GM18508 (cell line): ENCODE results near the gene DNAI2.

Experiments used
- ATAC-seq: cut with Tn5 transposase; IDR thresholded peaks from one replicate; pipeline ENCODE4 v1.9.1; 2021; ENCODE audit warnings: moderate number of reproducible peaks; ENCODE audit not compliant: insufficient read depth, unreplicated experiment

The DNAI2 gene, protein sequence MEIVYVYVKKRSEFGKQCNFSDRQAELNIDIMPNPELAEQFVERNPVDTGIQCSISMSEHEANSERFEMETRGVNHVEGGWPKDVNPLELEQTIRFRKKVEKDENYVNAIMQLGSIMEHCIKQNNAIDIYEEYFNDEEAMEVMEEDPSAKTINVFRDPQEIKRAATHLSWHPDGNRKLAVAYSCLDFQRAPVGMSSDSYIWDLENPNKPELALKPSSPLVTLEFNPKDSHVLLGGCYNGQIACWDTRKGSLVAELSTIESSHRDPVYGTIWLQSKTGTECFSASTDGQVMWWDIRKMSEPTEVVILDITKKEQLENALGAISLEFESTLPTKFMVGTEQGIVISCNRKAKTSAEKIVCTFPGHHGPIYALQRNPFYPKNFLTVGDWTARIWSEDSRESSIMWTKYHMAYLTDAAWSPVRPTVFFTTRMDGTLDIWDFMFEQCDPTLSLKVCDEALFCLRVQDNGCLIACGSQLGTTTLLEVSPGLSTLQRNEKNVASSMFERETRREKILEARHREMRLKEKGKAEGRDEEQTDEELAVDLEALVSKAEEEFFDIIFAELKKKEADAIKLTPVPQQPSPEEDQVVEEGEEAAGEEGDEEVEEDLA

DNA sequence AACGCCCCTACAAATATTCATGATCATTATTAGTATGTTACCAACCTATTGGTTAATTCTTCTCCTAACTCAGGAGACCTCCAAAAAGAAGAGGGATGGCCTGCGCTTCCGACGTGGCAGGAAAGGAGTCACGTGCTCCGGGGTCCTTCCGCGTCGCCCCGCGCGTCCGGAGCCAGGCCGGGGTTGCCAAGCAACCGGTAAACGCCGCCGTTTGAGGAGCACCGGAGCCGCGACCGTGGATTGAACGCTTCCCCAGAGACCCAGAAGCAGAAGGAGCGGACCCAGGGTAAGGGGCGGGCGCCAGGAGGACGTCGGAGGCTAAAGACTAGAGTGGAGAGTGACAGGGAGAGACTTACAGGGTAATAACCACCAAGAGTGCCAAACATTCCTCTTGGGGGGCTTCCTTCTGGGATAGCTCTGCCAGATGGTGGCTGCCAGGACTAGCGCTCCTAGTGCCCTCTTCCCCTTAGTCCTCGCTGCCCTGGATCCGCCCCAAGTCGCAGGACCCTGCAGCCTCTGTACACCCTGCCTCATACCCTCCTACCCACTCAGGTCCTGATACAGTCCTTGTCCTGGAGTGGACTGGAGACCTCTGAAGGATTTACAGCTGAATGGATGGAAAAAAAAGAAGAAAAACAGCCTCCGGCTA lies at the start of gene DNAI2:
TSS of gene DNAI2 (plus strand) at position 175 of the 649 bp plus-strand sequence. CDS start 7,584 bp downstream, outside the sequence.
- no peak for ATAC-seq

DNA sequence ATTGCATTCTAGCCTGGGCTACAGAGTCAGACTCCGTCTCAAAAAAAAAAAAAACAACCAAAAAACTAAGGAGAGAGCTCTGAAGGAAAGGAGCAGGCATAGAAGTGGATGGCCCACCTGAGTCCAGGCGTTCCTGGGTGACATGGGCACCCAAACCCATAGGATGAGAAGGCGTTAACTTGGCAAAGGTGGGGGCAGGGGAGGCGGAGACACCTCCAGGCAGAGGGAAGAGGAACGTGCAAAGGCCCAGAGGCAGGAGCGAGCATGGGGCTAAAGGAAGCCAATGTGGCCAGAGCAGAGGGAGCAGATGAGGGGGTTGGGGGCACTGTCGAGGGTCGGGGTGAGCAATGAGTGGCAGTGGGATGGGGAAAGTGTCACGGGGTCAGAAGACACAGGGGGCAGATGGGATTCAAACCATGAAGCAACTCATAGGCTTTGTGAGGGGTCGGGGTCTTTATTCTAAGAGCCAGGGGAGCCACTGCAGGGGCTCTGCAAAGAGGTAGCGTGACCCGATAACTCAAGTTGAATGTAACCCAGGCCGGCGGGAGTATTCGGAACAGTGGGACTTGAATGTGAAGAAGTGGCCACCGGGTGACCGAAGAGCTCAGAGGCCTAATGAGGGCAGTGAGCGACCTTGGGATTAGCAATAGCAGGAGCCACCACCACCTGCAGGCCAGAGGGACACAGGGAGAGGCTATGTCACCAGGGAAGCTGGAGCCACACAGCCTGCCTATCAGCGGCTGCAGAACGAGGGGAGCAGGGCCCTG lies 48.9 kb upstream of the DNAI2 start:
- no peak for ATAC-seq

DNA sequence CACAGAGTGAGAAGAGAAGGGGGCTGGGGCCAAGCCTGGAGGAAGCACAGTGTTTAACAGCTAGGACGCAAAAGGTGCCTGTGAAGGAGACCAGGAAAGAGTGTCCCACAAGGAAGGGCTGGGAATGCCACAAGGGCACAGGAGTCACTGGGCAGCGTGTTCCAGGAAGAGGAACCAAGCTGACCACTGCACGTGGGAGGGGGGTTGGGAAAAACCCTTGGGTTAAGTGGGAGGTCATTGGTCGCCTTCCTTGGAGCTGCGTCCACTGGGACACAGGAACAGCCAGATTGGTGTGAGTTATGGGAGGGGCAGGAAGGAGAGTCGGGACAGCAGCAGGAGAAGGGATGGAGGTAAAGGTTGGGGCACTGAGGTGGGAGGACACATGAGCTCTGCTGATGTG lies 47.8 kb upstream of the DNAI2 start:
- no peak for ATAC-seq

DNA sequence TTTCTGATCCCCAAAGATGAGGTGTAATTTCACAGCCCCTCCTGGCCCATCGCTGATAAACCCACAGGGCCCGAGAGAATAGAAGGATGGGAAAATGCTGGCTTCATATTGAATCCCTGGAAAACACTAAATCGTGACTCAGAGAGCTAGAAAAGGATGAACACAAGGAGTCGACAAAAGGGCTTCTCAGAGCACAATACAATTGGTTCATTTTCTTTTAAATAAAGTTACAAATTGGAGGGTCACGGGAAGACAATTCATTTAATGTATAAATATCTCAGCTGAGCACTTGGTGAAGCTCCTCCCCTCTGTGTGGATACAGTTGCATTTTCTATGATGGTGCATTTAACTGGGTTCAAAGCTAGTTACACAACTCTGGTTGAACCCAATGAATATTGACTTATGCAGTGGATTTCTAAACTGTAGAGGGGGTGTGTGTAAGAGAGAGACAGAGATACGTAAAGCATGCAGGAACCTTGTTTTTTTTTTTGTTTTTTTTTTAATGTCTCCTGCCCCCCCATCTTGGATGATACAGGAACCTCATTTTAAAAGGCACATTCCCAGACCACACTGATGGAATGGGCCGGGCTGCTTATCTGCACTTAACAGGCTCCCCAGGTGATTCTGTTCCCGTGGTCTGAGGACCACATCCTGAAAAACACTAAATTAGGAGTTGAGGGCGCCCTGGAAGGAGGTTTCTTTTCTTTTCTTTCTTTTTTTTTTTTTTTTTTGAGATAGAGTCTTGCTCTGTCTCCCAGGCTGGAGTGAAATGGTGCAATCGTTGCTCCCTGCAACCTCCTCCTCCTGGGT lies 46.6 kb upstream of the DNAI2 start:
- ATAC-seq, result no peak

DNA sequence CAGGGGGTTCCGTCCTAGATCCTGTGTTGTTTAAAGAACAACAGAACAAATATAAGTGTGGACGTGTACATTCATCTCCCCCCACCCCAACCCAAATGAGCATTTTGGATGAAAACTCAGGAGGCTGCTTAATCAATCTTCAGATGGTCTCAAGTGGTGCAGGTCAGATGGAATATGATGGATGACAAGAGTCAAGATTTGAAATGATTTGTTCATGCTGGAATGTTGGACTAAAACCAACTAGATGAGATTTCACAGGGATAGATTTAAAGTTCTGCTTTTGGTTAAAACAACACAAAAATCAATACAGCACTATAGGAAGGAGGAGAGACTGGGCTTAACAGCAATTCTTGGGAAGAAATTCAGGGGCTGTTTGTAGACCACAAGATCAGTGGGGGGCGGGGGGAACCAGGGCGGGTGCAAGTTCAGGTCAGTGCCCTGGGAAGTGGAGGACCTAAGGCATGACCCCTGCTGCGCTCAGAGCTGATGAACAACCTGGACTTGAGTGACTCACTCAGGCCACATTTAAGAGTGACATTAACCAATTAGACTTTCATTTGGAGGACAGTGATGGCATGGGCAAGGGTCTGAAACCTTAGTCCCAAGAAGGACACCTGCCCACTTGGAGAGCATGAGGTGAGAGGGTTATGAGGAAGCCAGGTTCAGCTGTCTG lies 45.6 kb upstream of the DNAI2 start:
- ATAC-seq, result no peak

DNA sequence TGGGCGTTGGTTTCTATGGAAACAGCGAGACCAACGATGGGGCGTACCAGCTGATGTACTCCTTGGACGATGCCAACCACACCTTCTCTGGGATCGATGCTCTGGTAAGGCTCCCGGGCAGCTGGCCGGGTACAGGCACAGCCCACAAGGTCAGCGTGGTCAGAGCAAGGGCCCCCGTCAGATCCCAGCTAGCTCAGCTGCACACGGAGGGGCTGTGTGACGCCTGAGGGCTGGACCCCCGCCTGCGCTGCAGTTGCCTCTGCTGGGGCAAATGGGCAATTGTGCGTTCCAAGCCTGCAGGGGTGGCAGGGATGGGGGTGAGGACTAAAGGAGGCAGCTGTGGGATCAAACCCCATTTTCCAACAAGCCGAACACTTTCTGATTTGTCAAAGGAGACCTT lies 43.1 kb upstream of the DNAI2 start:
- ATAC-seq, result no peak

DNA sequence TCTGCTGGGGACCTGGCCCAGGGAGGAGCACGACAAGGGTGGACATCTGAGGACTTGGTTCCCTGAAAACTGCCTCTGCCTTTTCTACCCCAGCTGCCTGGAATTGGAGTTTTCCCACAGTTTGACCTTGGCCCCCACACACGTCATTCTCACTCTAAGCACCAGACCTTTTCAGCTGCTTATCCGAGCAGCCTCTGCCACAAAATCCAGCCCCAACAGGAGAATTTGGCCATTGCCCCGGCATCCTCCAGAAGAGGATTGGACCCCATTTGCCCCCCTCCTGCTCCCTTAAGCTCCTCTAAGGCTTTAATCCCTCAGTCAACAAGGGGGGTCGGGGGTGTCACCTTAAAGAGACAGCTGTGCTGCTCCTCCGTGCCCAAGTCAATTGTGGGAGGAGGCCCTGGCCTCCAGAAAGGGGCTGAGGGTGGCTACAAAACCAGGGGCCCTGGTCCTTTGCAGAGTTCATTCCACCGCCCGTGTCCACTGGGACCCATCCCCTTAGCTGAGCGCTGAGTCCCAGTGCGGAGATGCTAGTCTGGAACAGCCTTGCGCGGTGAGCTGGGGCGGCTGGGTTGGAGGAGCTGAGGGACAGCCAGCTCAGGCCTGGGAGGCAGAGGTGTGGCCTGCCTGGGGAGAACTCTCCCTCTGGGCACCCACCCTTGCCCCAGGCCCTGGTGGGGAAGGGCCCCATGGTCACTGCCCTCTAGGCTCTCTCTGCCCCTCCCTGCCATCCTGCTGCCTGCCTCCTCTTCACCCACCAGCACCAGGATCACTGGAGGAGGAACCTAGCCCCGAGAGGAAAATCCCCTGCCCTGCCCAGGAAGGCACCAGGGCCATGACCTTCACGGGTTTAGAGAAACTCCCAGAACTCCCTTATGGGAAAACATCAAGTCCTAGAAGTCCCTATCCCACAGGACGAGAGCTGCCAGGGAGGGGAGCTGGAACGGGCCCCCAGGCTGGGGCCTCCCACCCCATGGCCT lies 41.8 kb upstream of the DNAI2 start:
- no peak for ATAC-seq

DNA sequence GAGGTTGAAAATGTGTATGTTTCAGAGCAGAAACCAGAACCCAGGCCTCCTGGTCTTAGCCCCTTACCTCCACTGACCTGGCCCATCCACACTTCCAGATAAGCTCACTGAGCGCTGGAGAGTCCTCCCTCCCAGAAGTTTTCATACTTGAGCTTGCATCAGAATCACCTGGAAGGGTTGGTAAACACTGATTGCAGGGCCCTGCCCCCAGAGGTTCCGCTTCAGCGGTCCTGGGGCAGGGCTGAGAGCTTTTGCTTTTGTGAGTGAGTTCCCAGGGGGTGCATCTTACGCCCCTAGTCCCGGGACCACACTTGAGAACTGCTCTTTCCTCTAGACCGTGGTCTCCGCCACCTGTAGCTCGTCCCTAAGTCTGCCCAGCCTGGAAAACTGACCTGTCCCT lies 40.1 kb upstream of the DNAI2 start:
- no peak for ATAC-seq

DNA sequence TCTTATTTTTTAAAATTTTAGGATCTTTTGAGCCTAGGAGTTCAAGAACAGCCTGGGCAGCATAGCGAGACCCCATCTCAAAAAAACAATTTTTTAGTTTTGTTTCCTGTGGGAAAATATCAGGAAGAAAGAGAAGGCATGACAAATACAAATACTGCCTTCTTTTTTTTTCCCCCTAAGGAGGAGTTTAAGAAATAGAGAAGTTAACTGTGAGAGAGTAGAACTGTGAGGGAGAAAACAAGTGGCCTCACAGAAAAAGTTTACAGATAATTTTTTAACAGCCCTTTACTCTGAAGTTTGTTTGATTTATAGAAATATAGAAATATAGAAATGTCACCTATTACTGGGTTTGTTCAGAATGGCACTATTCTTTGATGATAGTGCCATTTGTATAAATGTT lies 39.5 kb upstream of the DNAI2 start:
- ATAC-seq, result no peak

DNA sequence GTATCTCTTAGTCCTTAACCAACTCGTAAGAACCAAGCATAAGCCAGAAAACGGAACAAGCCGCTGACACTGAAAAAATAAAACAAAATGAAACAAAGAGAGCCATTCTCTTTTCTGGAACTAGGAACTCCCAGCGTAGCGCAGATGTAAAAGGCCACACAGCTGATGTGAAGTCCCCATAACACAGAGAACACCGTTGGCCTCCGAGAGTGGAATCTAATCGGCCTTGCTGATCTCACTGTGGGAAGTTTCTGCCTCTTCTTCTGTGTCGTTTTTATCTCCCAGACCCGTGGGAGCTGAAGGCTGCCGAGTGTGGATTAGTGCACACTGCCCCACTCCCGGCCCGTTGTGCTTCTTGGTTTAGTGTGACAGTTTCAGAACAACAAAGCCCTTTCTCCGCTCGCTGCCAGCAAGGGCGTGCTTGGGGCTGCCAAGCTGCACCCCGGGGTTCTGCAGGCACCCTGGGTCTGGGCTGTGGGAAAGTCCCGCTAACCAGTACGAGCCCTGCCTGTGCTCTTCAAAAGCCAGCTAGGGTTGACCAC lies 38.9 kb upstream of the DNAI2 start:
- no peak for ATAC-seq

DNA sequence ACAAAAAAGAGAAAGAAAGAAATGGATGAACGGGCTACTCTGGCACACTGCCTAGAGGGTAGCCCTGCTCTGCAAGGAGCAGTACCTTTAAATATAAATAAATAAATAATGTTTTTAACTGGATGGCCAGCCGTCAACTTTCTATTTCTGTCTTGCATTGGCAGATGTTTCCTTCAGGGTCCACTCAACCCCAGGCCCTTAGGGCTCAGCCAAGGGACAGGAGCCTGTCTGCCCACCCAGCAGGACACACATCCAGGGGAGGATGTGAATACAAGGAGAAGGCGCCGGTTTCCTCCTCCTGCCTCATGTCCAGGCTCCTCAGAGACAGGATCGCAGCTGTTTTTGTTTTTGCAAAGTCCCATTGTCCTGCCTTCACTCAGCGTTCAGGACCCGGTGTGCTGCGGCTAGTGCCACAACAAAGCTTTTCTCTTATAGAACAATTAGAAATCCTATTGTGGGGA lies 38.1 kb upstream of the DNAI2 start:
- no peak for ATAC-seq

DNA sequence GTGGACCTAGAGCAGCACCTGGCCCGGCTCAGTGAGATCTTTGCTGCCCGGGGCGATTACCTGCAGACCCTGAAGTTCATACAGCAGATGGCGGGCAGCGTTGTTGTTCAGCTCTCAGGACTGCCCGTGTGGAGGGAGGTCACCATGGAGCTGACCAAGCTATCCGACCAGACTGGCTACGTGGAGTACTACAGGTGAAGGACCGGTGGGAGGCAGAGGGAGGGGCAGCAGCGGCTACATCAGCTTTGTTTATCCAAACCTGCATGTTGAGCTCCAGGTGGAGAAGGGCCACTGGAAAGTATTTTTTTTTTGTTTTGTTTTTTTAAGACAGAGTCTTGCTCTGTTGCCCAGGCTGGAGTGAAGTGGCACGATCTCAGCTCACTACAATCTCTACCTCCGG lies 36.7 kb upstream of the DNAI2 start:
- no peak for ATAC-seq

DNA sequence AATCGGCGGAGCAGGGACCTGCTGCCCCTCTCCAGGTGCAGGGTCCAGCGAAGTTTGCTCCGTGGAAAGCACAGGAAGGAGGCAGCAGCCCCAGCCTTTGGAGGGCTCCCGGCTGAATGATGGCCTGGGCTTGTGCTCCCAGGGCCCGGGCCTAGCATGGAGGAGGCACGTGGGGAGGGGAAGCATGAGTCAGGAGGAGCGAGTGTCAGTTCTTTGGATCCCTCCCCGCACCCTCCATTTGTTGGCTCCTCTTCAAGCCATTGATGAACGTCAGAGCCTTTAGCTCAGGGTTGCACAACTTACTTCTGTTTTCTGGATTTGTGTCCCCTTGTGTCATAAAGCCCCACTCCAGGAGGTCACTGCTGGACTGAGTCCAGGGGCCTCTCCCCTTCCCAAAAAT lies 34.9 kb upstream of the DNAI2 start:
- ATAC-seq, result no peak

DNA sequence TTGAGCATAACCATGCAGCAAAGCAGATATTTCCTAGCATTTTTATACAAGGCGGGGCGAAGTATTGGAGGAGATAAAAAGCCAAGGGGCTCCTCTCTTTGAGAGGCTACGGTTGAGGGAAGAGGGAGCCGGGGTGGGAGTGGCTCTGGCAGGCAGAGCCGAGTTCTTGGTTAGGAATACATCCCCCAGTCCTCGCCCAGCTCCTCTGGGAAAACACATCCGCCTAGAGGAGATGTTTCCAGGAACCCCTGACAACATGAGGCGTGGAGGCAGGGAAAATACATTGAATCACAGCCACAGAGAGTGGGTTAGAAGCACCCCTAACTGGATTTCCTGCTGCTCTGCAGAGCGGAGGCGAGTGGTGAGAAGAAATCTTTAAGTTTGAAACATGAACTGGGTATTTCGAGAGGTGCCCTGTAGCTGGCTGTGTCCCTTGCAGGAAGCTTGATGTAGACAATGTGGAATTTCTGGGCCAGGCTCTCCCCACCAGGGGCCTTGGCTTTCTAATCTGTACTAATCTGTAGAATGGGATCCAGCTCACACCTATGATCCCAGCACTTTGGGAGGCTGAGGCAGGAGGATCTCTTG lies 33.3 kb upstream of the DNAI2 start:
- ATAC-seq, result no peak

DNA sequence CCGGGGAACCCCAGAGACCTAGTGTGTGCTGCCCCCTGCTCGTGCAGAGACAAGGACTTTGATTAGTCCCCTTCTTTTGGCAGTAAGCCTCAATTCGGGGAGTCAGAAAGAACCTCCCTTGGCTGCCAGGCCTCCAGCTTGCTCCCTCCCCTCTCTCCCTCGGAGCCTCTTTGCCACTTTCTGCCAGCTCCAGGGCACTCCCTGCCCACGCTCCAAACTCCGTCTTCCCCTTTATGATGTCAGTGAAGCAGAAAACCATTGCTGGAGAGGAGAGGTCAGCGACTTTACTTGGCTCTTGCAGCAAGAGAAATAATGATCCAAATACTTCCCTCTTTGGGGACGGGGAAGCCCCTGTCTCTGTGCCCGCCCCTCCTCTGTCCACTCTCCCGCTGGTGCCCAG lies 32.6 kb upstream of the DNAI2 start:
- ATAC-seq, result no peak

DNA sequence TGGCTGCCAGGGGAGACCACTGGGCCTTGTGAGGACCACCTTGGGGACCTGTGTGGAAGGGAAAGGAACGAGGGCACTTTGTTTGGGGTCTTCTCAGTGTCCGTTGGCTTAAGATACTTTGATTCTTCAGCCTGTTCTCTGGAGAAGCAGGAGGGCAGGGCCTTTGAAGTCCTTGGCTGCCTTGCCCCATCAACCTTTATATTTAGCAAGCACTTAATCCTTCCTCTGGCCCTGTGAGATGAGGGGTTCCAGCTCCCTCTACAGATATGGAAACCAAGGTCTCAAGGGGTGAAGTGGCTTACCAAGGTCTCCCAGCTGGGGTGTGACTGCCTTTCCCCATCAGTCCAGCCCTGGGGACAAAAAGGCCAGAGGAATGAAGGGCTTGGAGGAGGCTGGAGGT lies 32.2 kb upstream of the DNAI2 start:
- ATAC-seq, result no peak

DNA sequence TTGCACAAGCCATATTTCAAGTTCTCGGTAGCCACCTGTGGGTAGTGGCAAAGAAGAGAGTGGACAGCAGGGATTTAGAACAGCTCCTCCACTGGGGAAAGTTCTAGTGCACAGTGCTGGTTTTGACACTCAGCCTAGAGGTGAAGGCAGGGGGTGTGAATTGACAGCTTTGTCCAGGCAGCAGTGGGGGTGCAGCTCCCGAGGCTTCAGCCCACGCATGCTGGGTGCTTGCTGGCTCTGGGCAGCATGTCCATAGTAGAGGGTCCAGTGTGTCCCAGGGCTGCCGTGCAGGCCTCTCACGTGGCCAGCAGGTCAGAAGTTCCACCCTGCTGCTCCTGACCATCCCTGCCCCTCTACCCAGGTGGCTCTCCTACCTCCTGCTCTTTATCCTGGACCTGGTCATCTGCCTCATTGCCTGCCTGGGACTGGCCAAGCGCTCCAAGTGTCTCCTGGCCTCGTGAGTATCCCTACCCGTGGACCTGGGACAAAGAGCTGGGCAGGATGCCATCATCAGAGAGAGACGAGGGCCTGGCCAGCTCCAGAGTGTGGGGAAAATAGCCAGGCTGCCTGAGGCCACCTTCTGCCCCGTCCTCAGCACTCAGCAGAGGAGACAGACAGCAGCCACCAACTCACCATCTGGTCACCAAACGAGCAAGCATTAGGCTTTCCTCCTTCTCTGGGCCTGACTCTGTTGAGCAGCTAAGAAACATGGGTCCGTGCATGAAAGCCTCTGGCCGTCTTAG lies 30.9 kb upstream of the DNAI2 start:
- no peak for ATAC-seq
